Chondrocyte (in vitro differentiated cells): Measurements from ENCODE around the gene CIROP. TPM values are rescaled to one million over a fixed set of nuclear protein-coding genes. Genes with fewer than 3 reads are reported as not detected.

Experiments used
- DNase-seq: peaks from one replicate; pipeline ENCODE4 v3.0.0; 2021; ENCODE audit warnings: mixed read lengths, low spot score
- H3K27ac Mint-ChIP-seq: one replicate; pipeline ENCODE4 v1.8.0; 2021; ENCODE audit warnings: mild to moderate bottlenecking, moderate library complexity, mixed read lengths; ENCODE audit not compliant: unreplicated experiment
- H3K27me3 Mint-ChIP-seq: 2 replicates; pipeline ENCODE4 v1.8.0; 2021; ENCODE audit warnings: low read depth, mixed read lengths
- H3K36me3 Mint-ChIP-seq: 2 replicates; pipeline ENCODE4 v1.8.0; 2021; ENCODE audit warnings: low read depth, mixed read lengths
- H3K4me1 Mint-ChIP-seq: 2 replicates; pipeline ENCODE4 v1.8.0; 2021; ENCODE audit warnings: low read depth, mild to moderate bottlenecking, mixed read lengths
- H3K4me3 Mint-ChIP-seq: one replicate; pipeline ENCODE4 v1.8.0; 2021; ENCODE audit warnings: mild to moderate bottlenecking, moderate library complexity, mixed read lengths; ENCODE audit not compliant: unreplicated experiment
- H3K9me3 Mint-ChIP-seq: 2 replicates; pipeline ENCODE4 v1.8.0; 2021; ENCODE audit warnings: low read depth, mixed read lengths
- total RNA-seq: library from RNA; stranded (reverse); gene quantifications from 3 replicates; pipeline ENCODE4 v1.2.1, GENCODE V29; 2021
- TF ChIP-seq, protein P1 (sequence below): fragments of 200-600 bp; sonication (generic); IDR thresholded peaks from 2 replicates; pipeline ENCODE4 v1.5.0; 2021; ENCODE audit warnings: antibody characterized with exemption, mild to moderate bottlenecking, moderate library complexity

CIROP gene
- total RNA-seq, 1 donor from 2014 or later = not detected

DNA sequence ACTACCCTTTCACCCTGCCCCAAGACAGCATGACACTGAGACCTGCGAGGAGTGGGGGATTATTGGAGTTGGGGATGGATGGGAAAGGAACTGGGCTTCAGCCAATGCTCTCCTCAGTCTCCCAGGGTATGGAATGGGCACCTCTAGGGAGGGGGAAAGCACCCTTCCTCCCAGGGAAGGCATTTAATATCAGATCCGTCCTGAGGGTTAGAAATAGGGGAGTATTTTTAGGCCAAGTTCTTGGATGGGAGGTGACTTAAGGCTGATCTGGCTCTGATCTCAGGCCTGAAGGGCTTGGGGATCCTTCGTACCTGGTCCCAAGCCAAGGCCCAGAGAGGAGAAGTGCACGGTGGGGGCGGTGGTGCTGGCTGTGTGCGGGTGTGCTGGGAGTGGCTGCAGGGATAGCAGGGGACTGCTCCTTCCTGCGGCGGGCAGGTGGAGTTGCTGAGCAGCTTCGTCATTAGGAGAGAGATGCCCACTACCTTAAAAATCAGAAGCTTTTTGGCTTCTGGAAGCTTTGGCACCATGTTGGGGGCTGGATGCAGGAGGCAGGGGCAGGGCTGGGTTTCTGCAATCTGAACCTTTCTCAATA is 21.2 kb upstream of the CIROP start:
- Mint-ChIP-seq H3K27me3 (peaks cover 25% of the 10 kb centered on the region), H3K9me3 (no peaks in the 10 kb centered on the region), H3K27ac (no peak overlapping the region), H3K4me1 (peaks cover 6% of the 10 kb centered on the region), H3K4me3 (no peak overlapping the region), H3K36me3 (no peaks in the 10 kb centered on the region)
- DNase-seq = no peak
- TF ChIP-seq, protein P1, sequence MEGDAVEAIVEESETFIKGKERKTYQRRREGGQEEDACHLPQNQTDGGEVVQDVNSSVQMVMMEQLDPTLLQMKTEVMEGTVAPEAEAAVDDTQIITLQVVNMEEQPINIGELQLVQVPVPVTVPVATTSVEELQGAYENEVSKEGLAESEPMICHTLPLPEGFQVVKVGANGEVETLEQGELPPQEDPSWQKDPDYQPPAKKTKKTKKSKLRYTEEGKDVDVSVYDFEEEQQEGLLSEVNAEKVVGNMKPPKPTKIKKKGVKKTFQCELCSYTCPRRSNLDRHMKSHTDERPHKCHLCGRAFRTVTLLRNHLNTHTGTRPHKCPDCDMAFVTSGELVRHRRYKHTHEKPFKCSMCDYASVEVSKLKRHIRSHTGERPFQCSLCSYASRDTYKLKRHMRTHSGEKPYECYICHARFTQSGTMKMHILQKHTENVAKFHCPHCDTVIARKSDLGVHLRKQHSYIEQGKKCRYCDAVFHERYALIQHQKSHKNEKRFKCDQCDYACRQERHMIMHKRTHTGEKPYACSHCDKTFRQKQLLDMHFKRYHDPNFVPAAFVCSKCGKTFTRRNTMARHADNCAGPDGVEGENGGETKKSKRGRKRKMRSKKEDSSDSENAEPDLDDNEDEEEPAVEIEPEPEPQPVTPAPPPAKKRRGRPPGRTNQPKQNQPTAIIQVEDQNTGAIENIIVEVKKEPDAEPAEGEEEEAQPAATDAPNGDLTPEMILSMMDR = no peak

DNA sequence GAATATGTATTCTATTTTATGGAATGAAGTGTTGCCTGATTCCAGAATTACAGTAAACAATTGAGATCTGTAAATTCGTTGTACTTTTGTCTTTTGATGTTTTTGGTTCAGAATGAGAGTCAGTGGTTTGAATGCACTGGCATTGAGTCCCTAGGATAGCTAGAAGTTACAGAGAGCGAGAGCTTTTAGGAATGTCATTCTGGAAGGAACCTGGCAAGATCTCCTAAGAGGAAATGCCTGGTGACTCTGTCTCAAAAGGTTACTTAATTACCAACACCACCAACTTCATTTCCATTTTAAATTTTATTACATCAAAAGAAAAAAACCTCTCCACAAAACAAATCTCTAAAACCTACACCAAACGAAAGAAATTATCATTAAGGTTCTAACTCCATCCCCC is 20.2 kb upstream of the CIROP start:
- TF ChIP-seq, protein P1 = no peak
- Mint-ChIP-seq H3K4me1 (peaks cover 9% of the 10 kb centered on the region), H3K27ac (no peak overlapping the region)

GRCh38 chr14:23124337-23124954 is 19.7 kb upstream of the CIROP start:
- H3K27ac Mint-ChIP-seq = no peak overlapping the region
- no peaks in the 10 kb centered on the region for H3K9me3 Mint-ChIP-seq
- TF ChIP-seq, protein P1 = no peak
- DNase-seq = no peak
- H3K36me3 Mint-ChIP-seq = no peaks in the 10 kb centered on the region
- no peak overlapping the region for H3K4me3 Mint-ChIP-seq
- H3K27me3 Mint-ChIP-seq = peaks cover 13% of the 10 kb centered on the region
- peaks cover 9% of the 10 kb centered on the region for H3K4me1 Mint-ChIP-seq

More for the DNA sequence above, 20.2 kb upstream of the CIROP start:
- peaks cover 16% of the 10 kb centered on the region for H3K27me3 Mint-ChIP-seq
- H3K9me3 Mint-ChIP-seq = no peaks in the 10 kb centered on the region
- H3K36me3 Mint-ChIP-seq = no peaks in the 10 kb centered on the region
- no peak for DNase-seq
- no peak overlapping the region for H3K4me3 Mint-ChIP-seq

DNA sequence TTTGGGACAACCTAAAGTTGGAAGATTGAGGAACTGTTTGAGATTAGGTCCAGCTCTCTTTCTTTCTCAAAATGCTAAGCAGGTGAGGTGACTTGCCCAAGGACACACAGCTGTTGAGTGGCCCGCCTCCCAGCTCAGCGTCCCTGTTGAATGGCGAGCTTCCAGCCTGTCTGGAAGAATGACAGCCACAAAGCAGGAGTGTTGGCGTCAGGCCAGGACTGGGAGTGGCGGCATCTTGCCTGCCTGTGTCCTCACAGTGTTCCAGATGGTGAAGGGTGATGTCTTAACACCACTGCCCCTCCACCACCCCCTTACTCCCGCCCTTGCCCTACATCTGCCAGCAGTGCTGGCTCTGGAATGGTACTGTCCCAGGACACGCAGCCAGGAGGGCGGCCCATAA is 18.6 kb upstream of the CIROP start:
- H3K4me1 Mint-ChIP-seq = peaks cover 9% of the 10 kb centered on the region
- no peak overlapping the region for H3K27ac Mint-ChIP-seq
- no peak overlapping the region for H3K4me3 Mint-ChIP-seq
- H3K36me3 Mint-ChIP-seq = no peaks in the 10 kb centered on the region
- no peak for DNase-seq
- peaks cover 5% of the 10 kb centered on the region for H3K27me3 Mint-ChIP-seq
- TF ChIP-seq, protein P1 = no peak
- H3K9me3 Mint-ChIP-seq = no peaks in the 10 kb centered on the region

DNA sequence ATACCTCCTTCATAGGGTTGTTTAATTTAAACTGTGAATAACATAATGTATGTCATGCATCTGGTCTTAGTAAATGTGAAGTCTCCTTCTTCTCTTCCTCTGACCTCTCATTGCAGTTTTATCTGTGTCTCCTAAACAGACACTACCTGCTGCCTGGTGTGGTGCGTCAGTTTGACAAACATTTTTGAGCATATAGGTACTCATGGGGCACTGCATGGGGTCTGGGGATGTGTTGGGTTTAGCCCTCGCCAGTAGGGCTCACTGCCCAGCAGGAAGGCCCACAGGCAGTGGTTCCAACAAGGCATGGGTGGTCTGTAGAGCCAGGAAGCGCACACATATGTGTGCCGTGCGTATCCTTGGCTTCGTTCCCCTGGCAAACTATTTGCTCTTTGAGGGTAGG is 17.3 kb upstream of the CIROP start:
- DNase-seq = no peak
- TF ChIP-seq, protein P1 = no peak
- Mint-ChIP-seq H3K4me1 (peaks cover 9% of the 10 kb centered on the region), H3K36me3 (no peaks in the 10 kb centered on the region), H3K4me3 (no peak overlapping the region), H3K9me3 (no peaks in the 10 kb centered on the region), H3K27ac (no peak overlapping the region), H3K27me3 (peaks cover 3% of the 10 kb centered on the region)
